IPS-18c (cell line): ENCODE data around the gene RAB23.

Experiments
- H3K4me3 ChIP-seq: 2 replicates; pipeline ENCODE4 v1.7.0; 2013; ENCODE audit warnings: low read depth, mild to moderate bottlenecking, low read length, moderate library complexity; ENCODE audit not compliant: insufficient read depth
- H3K9me3 ChIP-seq: one replicate; pipeline ENCODE4 v1.6.1; 2013; ENCODE audit warnings: mild to moderate bottlenecking, low read length, moderate library complexity; ENCODE audit not compliant: control insufficient read depth, insufficient read depth

Gene RAB23

DNA sequence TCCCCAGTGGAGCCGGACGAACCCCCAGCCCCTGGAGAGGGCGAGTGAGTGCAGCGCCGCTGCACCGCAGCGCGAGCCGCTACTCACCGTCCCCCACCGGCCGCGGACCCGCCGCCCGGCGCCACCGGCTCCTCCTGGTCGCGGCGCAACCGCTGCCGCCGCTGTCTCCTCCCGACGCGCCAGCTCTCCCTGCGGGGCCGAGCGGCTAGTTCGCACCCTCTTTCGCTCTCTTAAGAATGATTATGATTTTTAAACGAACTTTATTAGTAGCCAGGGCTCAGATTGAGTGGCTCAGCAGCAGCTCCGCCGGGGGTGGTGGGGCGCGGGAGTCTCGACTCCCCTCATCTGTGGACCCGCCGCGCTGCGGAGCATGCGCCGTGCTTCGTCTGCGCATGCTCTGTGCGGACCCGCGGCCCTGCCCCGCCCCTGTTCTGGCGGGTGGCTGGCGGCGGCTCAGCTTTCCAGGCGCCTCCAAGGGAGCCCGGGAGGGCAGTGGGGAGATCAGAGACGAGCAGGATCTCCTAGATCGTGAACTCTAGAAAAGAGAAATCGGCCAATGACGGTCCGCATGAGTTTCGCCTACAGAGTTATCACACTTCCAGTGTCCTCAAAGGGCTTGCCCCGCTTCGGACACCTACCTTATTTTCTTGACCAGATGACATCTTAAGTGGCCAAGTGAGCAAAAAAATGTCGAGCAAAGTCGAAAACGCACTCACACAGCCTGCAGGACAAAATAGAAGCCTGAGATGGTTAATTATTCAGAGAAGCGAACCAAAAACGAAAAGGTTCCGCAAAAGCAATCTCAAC, at the start of gene RAB23:
Gene RAB23 (minus strand): TSS at position 372 of the 807 bp plus-strand sequence. CDS start 11,927 bp downstream, outside the sequence.
- Histone ChIP-seq H3K4me3 (peak within 1 kb of the TSS; percentile 96), H3K9me3 (no peaks in the 10 kb centered on the region)

DNA sequence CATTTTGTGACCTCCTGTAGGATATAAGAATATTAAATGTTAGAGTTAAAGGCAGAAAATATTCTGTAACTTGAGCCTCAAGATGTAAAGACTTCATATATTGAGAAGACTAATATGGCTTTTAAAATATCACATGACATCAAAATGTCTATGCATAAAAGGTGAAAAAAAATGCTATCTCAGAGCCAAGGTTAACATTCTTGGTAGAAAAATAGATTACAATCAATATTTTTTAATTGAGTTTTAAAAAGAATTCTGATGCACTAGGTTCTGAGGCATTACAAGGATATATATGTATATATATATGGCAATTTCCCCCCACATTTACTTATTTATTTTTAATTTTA, 46.2 kb upstream of the RAB23 start:
- no peaks in the 10 kb centered on the region for H3K9me3 ChIP-seq
- H3K4me3 ChIP-seq, result no peak overlapping the region

DNA sequence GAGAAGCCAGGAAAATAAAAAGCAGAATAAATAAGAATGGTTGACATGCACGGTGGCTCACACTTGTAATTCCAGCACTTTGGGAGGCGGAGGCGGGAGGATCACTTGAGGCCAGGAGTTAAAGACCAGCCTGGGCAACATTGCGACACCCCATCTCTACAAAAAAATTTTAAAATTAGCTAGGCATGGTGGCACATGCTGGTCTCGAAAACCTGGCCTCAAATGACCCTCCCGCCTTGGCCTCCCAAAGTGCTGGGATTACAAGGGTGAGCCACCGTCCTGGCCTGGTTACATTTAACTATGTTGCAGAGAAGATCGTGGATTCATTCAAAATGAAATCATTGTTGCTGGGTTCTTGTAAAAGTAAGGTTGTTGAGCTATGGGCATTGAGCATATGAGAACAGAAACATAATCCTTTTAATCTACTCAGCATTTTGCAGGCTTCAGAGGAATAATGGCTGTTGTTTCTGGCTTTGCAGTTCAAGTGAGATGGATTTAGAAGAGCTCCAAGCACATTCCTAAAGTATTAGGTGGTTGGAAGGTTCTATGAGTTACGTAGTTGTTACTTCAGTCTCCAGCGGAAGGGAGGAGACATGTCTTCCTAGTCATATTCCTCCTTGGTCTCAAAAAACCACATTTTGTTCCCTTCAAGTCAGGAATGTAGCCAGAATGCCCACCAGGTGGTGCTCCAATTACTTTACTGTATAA, 45.6 kb upstream of the RAB23 start:
- no peaks in the 10 kb centered on the region for H3K9me3 ChIP-seq

DNA sequence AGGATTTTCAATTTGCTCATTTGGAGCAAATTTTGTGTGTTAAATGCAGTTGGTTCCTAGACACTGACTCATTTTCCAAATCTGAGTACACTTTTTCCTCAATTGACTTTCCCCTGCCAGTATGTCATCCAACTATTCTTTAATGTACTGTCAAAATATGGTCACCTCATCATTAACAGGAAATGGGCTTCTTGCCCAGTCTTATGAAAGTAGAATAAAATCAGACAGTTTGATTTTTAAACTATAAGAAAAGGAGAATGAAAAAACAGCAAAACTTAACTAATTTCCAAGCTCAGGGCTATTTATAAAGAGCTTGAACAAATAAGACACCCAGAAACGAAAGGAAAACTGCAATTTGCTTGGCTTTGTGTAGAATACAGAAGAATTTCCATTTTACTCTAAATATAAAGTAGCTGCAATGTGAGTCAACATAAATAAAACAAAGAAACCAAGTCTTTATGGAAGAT, 43.7 kb upstream of the RAB23 start:
- no peak overlapping the region for H3K4me3 ChIP-seq
- H3K9me3 ChIP-seq, result no peaks in the 10 kb centered on the region

More for the DNA sequence above, 45.6 kb upstream of the RAB23 start:
- H3K4me3 ChIP-seq, result no peak overlapping the region

DNA sequence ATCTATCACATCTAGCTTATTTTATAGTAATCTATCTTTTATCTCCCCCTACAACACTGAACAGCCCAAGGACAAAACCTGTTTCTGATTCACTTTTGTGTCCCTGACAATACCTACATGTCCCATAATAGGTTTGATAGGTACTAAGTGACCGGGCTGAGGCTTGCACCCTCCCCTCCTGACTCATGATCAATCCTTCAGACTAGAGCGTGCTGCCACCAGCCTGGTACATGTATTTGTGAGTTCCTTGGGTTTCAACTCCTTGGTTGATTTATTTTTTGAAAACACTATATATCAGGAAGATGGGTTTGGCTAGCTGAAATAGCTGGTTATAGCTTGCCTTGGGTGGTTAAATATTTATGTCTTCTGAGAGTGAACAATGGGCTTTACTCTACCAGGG, 41.6 kb upstream of the RAB23 start:
- Histone ChIP-seq H3K4me3 (no peak overlapping the region), H3K9me3 (no peaks in the 10 kb centered on the region)

DNA sequence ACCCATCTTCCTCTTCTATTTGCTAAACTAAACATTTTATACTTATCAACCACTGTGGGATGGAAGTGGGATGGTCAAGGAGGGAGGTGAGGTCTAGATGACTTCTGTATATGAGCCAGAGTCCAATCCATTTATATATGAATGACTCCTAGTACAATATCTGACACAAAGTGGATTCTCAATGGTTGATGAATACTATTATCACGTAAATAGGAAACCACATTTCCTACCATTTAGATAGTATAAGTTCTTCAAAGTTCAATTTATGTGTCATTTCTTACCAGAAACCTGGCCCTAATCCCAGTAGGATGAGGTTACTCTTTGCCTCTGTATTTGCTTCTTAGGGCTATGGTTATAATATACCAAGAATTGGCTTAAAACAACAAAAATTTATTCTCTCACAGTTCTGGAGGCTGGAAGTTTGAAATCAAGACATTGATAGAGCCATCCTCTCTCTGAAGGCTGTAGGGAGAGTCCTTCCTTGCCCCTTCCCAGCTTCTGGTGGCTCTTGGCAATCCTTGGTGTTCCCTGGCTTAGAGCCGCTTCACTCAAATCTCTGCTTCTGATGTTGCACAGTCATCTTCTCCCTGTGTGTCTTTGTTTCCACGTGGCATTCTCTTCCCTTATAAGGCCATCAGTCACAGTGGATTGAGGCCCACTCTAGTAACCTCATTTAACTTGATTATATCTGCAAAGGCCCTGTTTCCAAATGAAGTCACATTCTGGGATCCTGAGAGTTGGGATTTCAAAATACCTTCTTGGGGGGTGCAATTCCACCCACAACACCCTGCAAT, 41.0 kb upstream of the RAB23 start:
- Histone ChIP-seq H3K9me3 (no peaks in the 10 kb centered on the region), H3K4me3 (no peak overlapping the region)

DNA sequence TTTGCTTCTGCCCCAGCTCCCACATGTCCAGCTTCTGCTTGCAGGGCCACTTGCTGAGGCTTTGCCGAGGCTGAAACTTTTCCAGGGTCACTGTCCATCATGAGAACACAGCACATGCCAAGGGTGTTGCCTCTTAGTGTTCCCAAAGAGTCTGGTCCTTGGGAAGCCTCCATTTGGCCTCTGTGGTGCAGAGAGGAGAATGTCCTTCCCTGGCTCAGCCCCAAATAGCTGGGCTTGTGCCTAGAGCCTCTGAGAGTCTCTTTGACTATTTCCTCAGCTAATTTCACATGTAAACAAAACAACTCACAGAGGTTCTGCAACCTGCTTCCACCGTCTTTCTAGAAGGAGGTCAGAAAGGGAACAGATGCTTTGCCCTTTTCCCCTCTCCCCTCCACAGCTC, 40.4 kb upstream of the RAB23 start:
- no peak overlapping the region for H3K4me3 ChIP-seq

DNA sequence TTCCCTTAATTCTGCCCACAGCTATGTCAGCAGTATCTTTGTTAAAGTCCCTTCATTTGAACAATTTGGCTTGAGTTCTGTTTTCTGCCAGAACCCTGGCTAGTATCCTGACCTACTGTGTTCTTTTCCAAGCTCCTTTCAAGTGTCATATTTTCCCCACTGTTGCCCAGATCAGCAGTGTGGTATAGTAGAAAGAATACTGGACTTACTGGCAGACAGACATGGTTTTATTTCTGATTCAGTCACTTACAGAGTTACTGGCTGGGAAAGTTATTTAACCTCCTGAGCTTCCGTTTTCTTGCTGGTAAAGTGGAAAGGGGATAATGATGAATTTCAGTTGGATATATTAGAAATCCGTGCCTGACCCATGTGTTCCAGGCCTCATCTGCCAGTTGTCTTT, 39.8 kb upstream of the RAB23 start:
- H3K4me3 ChIP-seq, result no peak overlapping the region

More for the DNA sequence above, 40.4 kb upstream of the RAB23 start:
- no peaks in the 10 kb centered on the region for H3K9me3 ChIP-seq

DNA sequence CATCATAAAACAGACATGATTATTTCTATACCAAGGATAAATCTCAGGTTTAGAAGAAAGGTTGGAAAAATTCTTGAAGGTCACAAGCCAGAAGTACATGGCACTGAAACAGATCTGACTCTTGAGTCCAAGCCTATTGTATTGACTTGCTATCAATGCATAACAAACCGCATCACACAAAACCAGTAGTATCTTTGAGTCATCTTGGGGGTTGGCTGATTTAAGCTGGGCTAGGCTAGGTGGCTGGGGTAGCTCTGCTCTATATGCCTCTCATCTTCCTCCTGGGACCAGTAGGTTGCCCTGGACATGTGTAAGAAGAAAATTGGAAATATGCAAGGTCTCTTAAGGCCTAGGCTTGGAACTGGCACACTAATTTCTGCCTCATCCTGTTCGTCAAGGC, 37.0 kb upstream of the RAB23 start:
- H3K4me3 ChIP-seq, result no peak overlapping the region
- H3K9me3 ChIP-seq, result no peaks in the 10 kb centered on the region

More for the DNA sequence above, 39.8 kb upstream of the RAB23 start:
- no peaks in the 10 kb centered on the region for H3K9me3 ChIP-seq

DNA sequence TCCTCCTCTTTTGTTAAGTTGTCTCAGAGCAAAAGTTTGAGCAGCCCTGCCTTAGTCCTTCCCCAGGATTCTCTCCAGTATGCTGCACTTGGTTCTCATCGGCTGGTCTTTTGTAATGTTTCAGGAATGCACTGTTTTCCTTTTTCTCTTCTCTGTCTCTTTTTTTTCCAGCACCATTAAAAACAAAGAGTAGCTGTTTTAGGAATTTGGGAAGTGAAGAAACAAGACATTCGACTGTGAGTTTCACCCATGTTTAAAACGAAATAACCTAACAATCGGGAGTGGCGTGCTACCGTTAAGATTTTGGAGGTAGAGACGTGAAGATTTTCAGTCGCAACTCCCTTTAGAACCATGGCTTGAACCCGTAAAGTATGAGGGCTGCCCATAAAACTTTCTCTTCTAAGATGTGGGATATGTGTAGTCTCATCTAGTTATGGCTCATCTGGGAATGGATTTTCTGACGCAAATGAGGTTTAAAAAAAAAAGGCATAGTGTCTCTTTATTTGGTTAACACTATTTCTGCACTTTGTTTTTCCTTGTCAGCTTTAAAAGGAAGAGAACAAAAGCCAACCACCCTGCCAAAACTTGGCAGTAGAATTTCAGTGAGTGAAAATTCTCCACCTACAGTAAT, 35.9 kb upstream of the RAB23 start:
- no peaks in the 10 kb centered on the region for H3K9me3 ChIP-seq
- no peak overlapping the region for H3K4me3 ChIP-seq

DNA sequence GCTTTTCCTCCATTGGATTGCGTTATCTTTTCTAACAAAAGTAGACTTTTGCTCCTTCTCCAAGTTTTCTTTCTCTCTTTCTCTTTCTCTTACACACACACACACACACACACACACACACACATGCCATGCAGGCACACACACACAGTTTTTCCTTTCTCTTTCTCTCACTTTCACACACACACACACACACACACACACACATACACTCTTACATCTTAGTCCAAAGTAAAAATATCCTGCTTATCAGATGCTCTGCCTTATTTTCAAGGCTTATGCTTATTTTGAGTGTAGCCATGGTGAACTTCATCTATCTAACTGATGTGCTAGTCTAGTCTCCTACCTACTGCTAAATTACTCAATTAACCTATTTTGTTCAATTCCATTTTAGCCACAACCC, 34.4 kb upstream of the RAB23 start:
- no peak overlapping the region for H3K4me3 ChIP-seq
- H3K9me3 ChIP-seq, result no peaks in the 10 kb centered on the region

DNA sequence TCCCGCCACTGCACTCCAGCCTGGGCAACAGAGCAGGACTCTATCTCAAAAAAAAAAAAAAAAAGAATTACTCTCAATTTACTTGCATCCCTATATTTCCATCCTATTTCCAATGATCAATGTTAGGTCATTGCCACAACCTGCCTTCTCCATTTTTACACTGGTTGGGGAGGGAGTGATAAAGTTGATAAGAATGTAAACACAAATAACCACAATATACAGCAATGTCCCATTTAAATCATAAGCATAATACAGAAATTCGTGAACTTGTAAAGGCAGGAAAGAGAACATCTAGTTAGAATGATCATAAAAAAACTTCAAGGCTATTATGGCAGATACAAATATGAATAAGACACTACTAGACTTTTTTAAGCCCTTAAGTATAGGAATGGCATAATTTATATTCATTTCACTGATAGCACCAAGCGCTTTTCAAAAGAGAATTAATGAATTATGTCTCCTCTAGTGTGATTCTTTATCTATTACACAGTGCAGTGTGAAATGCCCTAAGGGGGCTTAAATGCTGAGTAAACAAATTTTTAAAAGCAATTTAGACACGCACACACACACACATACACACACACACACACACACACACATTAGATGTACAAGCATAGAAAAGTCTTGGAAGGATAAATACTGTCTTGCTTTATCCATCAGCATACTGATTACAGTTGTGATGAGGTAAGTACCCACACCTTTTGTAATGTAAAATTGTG, 33.5 kb upstream of the RAB23 start:
- H3K9me3 ChIP-seq, result no peaks in the 10 kb centered on the region
- no peak overlapping the region for H3K4me3 ChIP-seq

DNA sequence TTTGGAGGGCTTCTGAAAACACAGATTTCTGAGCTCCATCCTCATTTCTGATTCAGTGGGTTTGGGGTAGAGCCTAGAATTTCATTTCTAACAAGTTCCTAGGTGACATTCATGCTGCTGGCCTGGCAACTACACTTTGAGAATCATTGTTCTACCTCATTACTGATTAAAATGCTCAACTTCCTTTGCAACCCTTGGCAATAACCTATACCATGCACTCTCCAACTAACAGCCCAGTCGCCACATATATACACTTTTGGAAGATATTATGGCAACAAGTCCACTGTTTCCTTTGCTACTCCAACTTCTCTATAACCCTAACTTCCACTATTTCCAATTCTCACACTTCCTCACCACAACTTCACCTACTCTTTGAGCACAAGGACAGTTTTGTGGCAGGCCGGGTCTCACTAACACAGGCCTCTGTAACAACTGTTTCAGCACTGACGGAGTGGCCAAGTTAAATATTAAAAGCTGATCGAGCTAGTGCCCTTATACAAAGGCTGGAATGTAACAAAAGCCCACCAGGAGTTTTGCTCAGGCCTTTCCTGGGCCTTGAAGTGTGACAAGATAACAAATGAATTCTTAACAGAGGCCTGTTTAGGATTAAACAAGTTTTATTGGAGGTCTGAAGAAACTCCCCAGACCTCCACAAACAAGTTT, 32.1 kb upstream of the RAB23 start:
- Histone ChIP-seq H3K4me3 (no peak overlapping the region), H3K9me3 (no peaks in the 10 kb centered on the region)

DNA sequence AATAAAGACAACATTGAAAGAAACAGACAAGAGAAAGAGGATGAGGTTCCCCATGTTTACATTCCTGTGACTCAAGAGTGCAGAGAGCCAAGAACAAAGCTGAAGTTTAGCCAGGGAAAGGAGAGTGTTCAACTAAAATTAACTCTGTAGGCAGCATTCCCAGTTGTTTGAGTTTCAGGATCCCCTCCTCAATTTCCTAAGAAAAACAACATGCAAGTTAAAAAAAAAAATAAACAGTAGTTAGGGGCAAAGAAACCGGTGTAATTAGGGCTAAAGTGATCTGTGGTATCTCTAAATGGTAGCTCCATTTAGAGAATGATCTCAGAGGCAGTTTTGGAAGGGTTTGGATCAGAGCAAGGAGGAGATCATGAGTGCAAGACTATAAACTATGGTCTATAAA, 30.9 kb upstream of the RAB23 start:
- Histone ChIP-seq H3K9me3 (no peaks in the 10 kb centered on the region), H3K4me3 (no peak overlapping the region)

DNA sequence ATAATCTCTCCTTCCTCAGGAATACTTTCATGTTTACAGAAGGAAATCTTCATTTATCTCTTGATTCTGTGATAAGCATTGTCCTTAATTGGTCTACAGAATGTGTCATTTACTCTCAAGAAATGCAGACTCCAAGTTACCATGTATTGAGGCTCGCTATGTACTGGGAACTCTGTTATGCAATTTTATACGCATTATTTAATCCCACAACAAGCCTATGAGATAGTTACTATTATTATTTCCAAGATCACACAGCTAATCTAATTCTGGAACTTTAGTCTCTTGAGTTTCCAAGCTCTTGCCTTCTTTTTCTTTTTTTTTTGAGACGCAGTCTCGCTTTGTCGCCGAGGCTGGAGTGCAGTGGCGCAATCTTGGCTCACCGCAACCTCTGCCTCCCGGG, 30.0 kb upstream of the RAB23 start:
- Histone ChIP-seq H3K4me3 (no peak overlapping the region), H3K9me3 (no peaks in the 10 kb centered on the region)

DNA sequence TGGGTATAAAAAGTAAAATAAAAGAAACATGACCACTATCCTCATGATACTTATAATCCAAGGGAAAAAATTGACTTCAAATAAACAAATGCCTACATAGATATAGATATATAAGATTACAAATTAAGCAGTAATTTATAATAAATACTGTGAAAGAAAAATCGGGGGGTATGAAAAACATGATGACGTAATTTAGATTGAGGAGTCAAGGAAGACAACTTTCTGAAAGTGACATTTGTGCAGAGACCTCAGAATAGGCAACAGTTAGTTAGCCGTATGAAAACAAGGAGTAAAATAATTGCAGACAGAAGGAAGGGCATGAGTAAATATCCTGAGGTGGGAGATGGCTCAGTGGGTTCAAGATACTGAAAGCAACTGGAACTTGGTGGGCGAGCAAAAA, 28.2 kb upstream of the RAB23 start:
- Histone ChIP-seq H3K4me3 (no peak overlapping the region), H3K9me3 (no peaks in the 10 kb centered on the region)
